ENCODE data around the gene TUT4. TPM values are rescaled to one million over a fixed set of nuclear protein-coding genes. Genes with fewer than 3 reads are reported as not detected.
A peak's percentile ranks its signal among the peaks of the same experiment; 100 is the strongest.

Gene TUT4
- total RNA-seq, 1 donor from 2014 or later = 139 TPM

- Mint-ChIP-seq H3K4me1 (no peaks in the 10 kb centered on the region), H3K4me3 (no peak overlapping the region), H3K9me3 (no peaks in the 10 kb centered on the region), H3K27ac (no peak overlapping the region), H3K27me3 (ENCODE audit: insufficient read depth, low read depth) (no peaks in the 10 kb centered on the region), H3K36me3 (peaks cover 14% of the 10 kb centered on the region)
- Histone ChIP-seq H3K36me3 (peaks cover 28% of the 10 kb centered on the region), H3K9ac (no peak overlapping the region), H3F3A (ENCODE audit: low read depth) (peaks cover 38% of the 10 kb centered on the region), H4K20me1 (ENCODE audit: low read depth) (no peaks in the 10 kb centered on the region), H3K4me3 (no peak overlapping the region), H3K79me2 (ENCODE audit: low read depth) (no peaks in the 10 kb centered on the region), H3K27ac (peak overlapping the region; percentile 26), H3K4me2 (no peak overlapping the region), H2AFZ (replicated peaks) (no peak overlapping the region), H3K9me3 (ENCODE audit: low read depth) (no peaks in the 10 kb centered on the region), H3K4me1 (no peaks in the 10 kb centered on the region), H3K27me3 (no peaks in the 10 kb centered on the region)
- DNase-seq (ENCODE audit: low spot score) = no peak
- TF ChIP-seq, protein P1, sequence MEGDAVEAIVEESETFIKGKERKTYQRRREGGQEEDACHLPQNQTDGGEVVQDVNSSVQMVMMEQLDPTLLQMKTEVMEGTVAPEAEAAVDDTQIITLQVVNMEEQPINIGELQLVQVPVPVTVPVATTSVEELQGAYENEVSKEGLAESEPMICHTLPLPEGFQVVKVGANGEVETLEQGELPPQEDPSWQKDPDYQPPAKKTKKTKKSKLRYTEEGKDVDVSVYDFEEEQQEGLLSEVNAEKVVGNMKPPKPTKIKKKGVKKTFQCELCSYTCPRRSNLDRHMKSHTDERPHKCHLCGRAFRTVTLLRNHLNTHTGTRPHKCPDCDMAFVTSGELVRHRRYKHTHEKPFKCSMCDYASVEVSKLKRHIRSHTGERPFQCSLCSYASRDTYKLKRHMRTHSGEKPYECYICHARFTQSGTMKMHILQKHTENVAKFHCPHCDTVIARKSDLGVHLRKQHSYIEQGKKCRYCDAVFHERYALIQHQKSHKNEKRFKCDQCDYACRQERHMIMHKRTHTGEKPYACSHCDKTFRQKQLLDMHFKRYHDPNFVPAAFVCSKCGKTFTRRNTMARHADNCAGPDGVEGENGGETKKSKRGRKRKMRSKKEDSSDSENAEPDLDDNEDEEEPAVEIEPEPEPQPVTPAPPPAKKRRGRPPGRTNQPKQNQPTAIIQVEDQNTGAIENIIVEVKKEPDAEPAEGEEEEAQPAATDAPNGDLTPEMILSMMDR (IDR thresholded peaks at IDR 0.05) = no peak
- TF ChIP-seq EZH2 (IDR thresholded peaks at IDR 0.05) (no peak), EZH2phosphoT487 (IDR thresholded peaks at IDR 0.05) (no peak)
These were observed 132.2 kb downstream of the TUT4 start for GRCh38 chr1:52420713-52421112.

DNA sequence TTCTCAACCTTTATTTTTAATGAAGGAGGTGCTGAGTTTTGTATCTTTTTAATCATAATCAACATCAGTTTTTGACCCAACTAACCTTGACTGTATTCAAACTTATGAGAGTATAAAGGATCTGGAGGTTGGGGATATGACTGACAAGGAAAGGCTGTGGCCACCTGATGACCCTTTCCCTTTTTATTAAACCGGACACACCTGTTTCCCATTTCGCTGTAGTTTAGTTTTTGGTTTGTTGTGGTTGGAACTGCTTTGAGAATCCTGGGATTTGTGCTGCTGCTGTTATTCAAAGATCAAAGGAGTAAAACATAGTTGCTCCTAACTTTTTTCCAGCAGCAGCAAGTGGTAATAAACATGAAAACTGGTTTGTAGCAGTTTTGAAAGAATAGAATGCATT is 136.1 kb downstream of the TUT4 start:
- Histone ChIP-seq H3K4me1 (no peaks in the 10 kb centered on the region), H3K36me3 (peaks cover 20% of the 10 kb centered on the region), H2AFZ (replicated peaks) (no peak overlapping the region), H3F3A (ENCODE audit: low read depth) (peaks cover 24% of the 10 kb centered on the region), H4K20me1 (ENCODE audit: low read depth) (no peaks in the 10 kb centered on the region), H3K79me2 (ENCODE audit: low read depth) (no peaks in the 10 kb centered on the region), H3K27ac (no peak overlapping the region), H3K9ac (no peak overlapping the region), H3K27me3 (no peaks in the 10 kb centered on the region), H3K4me3 (no peak overlapping the region), H3K9me3 (ENCODE audit: low read depth) (no peaks in the 10 kb centered on the region), H3K4me2 (no peak overlapping the region)
- no peak for TF ChIP-seq EZH2phosphoT487 (IDR thresholded peaks at IDR 0.05)
- TF ChIP-seq, protein P1 (IDR thresholded peaks at IDR 0.05) = no peak
- no peak for TF ChIP-seq EZH2 (IDR thresholded peaks at IDR 0.05)
- H3K27ac Mint-ChIP-seq = no peak overlapping the region
- H3K4me3 Mint-ChIP-seq = no peak overlapping the region
- no peaks in the 10 kb centered on the region for H3K9me3 Mint-ChIP-seq
- H3K36me3 Mint-ChIP-seq = peaks cover 17% of the 10 kb centered on the region
- H3K27me3 Mint-ChIP-seq (ENCODE audit: insufficient read depth, low read depth) = no peaks in the 10 kb centered on the region
- no peaks in the 10 kb centered on the region for H3K4me1 Mint-ChIP-seq
- DNase-seq (ENCODE audit: low spot score) = no peak

- H3K36me3 Mint-ChIP-seq = peaks cover 26% of the 10 kb centered on the region
- H4K20me1 ChIP-seq (ENCODE audit: low read depth) = no peaks in the 10 kb centered on the region
- no peaks in the 10 kb centered on the region for H3K4me1 Mint-ChIP-seq
- no peaks in the 10 kb centered on the region for H3K27me3 ChIP-seq
- H3K27ac Mint-ChIP-seq = no peak overlapping the region
- no peaks in the 10 kb centered on the region for H3K9me3 Mint-ChIP-seq
- no peaks in the 10 kb centered on the region for H3K4me1 ChIP-seq
- H3K4me2 ChIP-seq = no peak overlapping the region
- peaks cover 23% of the 10 kb centered on the region for H3F3A ChIP-seq (ENCODE audit: low read depth)
- peaks cover 16% of the 10 kb centered on the region for H3K36me3 ChIP-seq
- H3K4me3 ChIP-seq = no peak overlapping the region
- H3K79me2 ChIP-seq (ENCODE audit: low read depth) = no peaks in the 10 kb centered on the region
- no peaks in the 10 kb centered on the region for H3K27me3 Mint-ChIP-seq (ENCODE audit: insufficient read depth, low read depth)
- H2AFZ ChIP-seq (replicated peaks) = no peak overlapping the region
- no peak for DNase-seq (ENCODE audit: low spot score)
- H3K9ac ChIP-seq = no peak overlapping the region
- TF ChIP-seq EZH2 (IDR thresholded peaks at IDR 0.05) = no peak
- no peak for TF ChIP-seq EZH2phosphoT487 (IDR thresholded peaks at IDR 0.05)
- TF ChIP-seq, protein P1 (IDR thresholded peaks at IDR 0.05) = no peak
- no peaks in the 10 kb centered on the region for H3K9me3 ChIP-seq (ENCODE audit: low read depth)
- H3K27ac ChIP-seq = no peak overlapping the region
- no peak overlapping the region for H3K4me3 Mint-ChIP-seq
These were observed 137.9 kb downstream of the TUT4 start for GRCh38 chr1:52414942-52415341.
